DMS53 treated with DMSO at 0.1 percent for 48 hours (cell line): Measurements from ENCODE around the gene MLC1.

Experiments
- DNase-seq: peaks from one replicate; lab custom pipeline; 2025; ENCODE audit not compliant: unreplicated experiment; lab: John Stamatoyannopoulos, UW

MLC1 gene

GRCh38 chr22:50085211-50085972 is at the start of gene MLC1:
MLC1 (minus strand) TSS chr22:50085426; CDS start chr22:50084902, 524 bp downstream.
- no peak for DNase-seq

DNA sequence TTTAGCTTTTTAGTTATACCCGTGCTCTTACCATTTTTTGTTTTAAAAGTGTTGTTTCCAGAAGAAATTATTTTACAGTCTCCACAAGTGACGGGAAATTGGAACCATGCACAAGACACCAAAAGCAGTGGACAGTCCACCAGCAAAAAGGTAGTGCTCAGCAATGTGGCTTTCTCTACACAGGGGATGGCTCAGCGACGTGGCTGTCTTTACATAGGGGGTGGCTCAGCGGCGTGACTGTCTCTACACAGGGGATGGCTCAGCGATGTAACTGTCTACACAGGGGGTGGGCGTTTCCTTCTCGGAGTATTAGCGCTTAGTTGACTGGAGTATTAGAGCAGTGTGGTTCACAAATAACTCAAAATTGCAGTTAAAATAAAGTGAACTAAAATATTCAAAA is 49.3 kb upstream of the MLC1 start:
- DNase-seq = no peak

DNA sequence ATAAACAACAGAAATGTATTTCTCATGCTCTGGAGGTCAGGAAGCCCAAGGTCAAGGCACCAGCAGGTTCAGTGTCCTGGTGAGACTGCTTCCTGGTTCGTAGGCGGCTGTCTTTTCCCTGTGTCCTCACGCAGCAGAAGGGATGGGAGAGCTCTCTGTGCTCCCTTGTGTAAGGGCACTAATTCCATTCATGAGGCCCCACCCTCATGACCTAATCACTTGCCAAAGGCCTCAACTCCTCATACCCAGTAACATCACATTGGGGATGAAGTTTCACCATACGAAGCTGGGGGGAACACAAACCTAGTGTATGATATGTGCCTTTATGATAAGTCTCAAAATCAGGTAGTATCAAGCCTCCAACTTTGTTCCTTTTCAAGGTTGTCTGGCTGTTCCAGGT is 46.7 kb upstream of the MLC1 start:
- no peak for DNase-seq

DNA sequence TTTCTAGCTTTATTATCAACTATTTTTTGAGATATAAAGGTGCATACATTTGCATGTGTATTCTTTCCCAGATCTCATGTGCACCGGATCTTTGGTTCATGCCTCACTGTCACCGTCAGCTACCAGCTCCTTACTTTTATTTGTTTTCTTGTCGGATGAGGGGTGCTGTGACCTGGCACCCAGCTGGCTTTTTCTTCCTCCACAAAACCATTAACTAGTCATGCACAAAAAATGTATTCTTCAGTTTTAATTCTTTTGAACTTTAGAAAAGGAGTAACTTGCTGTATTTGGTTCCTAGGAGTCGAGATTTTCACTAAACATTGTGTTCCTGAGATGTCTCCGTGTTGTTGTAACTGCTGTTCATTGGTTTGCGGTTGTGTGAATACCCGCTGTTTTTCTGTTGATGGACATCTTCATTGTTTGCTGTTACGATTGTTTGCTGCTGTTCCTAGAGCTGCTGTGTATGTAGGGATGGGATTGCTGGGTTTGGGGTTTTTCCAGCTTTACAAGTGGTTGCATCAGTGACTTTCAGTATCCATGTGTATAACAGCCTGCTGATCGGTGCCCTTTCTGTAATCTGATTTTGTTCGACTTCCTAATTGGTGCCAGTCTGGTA is 44.0 kb upstream of the MLC1 start:
- DNase-seq = no peak

DNA sequence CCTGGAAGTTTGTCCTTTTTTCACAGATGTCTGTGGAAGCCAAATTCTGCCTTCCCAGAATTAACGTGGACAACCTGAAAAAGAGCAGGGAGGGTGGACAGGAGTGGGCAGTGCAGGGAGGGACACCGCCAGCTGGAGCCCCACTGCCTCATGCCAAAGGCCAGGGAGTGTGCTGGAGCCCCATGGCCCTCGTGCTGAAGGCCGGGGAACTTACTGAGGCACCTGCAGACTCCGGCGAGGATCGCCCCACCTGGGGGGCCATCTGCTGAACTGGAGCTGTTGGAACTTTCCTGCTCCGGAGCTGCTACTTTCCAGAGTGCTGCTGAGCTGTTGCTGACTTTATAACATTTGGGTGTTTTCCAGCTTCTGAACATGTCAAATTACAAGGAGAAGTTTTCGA is 39.8 kb upstream of the MLC1 start:
- no peak for DNase-seq

DNA sequence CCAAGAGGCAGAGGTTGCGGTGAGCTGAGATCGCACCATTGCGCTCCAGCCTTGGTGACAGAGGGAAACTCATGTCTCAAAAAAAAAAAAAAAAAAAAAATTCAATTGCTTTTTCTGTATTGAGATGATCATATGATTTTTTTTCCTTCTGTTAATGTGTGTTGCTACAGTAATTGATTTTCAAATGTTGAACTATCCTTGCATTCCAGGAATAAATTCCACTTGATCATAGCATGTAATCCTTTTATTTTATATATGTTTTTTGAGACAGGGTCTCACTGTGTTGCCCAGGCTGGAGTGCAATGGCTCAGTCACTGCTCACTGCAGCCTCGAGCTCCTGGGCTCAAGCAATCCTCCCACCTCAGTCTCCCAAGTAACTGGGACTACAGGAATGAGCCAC is 37.9 kb upstream of the MLC1 start:
- DNase-seq = no peak

DNA sequence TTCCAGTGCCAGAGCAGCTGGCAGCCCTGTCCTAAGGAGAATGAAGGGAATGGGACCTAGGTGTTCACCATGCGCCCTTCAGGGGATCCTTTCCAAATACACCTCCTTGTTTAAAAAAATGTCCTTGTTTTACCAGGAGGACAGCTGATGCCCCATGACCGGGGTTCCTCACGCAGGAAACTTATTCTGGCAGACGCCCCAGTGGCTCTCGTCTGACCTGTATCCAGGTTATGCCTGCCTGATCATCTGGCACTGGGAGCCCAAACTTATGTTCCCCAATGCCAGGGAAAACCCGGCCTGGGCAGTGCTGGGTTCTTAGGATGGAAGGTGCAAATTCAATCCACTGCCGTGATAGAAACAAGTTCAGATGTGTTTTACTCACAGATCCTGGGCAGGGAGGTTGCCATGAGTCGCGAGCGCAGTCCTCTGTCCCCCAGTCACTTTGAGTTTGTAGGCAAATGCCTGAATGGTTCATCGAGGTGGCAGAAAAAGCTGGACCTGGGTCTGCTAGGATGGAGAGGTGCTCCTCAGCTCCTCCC is 36.0 kb upstream of the MLC1 start:
- DNase-seq = no peak

- DNase-seq = no peak
Observed at GRCh38 chr22:50119768-50120251, 34.6 kb upstream of the MLC1 start.

DNA sequence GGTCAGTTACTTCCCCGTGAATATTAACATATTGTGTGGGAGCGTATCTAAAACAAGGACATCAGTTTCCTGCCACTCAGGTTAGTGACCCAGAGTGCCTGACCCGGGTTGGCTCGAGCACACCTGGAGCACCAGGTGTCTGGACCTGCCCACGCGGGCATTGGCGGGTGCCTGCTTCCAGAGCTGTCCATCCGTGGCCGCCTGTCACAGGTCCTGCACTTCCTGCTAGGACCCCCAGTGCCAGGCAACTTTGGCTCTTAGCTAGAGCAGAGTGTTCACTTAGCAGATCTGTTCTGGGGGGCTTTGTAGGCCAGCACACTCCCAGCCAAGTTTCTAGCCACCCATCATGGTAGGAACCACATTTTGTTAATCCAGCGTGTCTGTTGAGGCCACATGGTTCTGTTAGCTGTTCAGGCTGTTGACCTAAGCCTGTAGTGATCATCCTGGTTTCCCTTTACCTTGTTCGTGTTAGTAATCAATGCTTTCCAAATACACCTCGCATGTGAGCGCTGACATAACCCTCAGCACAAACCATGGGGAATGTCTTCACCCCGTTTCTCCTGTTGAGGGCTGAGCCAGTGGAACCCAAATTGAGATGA is 34.0 kb upstream of the MLC1 start:
- DNase-seq = no peak

DNA sequence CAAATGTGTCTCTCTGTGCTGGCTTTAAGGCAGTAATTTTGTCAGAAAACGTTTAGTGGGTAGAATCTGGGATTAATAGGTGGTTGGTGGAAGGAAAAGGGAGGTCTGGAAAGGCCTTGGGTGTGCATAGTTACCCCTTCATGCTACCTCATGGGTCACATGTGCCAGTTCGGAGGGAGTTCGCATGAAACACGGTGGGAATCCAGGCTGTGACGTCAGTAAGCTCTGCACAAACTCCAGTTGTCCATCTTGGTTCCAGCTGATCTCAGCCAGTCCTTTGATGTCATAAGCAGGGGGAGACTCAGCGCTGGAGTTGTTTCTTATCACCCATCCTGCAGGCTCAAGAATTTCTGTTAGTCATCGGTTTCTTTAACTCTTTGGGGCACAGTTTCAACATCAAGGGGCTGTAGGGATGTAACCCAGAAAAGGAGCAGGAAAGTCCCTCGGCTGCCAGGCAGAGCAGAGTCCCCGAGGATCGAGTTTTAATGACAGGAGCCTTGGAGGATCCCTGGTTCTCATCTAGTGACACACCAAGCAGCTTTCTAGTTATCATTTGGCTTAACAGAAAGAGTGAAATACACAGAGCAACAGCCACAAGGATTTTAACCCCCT is 33.4 kb upstream of the MLC1 start:
- DNase-seq = no peak

DNA sequence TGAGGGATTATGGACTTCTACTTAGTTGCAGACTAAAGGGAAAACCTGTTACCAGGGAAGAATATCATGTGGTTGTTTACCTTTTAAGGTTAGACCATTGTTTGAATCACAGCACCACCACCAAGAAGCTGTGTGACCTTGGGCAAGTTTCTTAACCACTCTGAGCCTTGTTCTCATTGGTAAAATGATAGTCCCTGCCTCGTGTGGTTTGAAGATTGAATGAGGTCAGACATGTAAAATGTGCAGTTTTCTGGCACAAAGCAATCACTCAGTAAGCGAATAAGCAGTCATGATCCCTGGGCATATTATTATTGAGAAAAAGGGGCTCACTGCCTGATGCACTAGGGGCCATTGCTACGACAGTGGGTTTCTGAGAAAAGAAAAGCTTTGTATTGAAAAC is 32.9 kb upstream of the MLC1 start:
- no peak for DNase-seq

- DNase-seq = no peak
Observed at GRCh38 chr22:50117168-50117762, 32.0 kb upstream of the MLC1 start.

GRCh38 chr22:50115693-50116092 is 30.5 kb upstream of the MLC1 start:
- no peak for DNase-seq

GRCh38 chr22:50114221-50115021 is 29.2 kb upstream of the MLC1 start:
- DNase-seq = no peak

DNA sequence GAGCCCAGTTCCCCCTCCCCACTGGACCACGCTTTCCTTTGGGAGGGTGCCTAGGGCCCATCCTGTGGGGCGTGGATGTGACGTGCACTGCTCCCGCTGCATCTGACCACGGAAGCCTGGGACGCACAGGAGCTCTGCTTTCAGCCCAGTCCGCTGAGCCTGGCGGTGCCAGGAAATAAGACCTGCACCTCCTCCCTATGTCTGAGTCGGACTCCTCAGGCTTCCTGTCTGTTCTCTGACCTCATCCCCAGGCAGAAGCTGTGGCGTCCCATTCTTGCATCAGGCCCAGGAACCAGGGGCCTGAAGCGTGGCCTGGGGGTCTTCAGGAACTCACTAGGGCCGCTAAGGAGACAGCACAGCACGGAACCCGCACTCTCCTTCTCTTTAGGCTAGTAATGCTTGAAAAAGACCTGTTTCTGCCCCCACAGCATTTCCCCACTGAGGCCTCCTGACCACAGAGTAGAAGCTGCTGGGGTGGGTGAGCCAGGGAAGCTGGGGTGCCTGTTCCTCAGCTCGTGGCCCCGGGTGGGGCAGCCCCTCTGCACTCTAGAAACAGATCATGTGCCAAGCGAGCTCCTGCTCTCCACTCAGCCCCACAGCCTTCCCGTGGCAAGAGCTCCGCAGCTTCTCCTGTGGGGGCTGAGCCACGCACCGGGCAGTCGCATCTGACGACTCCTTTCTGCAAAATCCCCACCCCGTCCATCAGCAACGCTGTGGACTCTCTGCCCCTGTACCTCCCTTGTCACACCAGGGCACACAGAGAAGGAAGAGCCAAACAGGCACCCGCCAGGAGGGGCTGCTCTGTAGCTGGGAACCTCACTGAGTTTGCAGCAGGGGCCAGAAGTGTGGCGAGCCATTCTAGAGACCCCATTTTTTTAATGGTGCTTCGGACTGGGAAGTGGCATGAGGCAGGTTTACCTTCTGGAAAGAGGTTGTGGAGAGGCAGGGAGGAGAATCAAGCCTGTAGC is 27.2 kb upstream of the MLC1 start:
- no peak for DNase-seq

DNA sequence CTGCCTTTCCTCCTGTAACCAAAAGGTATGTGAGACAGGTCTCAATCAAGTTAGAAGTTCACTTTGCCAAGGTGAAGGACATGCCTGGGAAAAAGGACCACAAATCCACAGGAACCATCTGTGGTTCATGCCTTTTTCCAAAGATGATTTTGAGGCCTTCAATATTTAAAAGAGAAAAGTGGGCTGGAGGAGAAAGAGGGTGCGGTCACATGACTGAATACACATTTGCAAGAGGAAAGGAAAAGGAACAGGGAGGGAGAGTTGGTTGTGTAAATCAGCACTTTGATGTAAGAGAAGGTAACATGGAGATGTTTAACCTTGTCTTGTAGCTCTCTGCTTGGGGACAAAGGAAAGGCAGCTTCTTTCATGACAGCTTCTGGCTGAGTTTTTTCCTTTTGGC is 25.8 kb upstream of the MLC1 start:
- no peak for DNase-seq

GRCh38 chr22:50107529-50107928 is 22.3 kb upstream of the MLC1 start:
- no peak for DNase-seq

GRCh38 chr22:50105208-50106100 is 20.2 kb upstream of the MLC1 start:
- no peak for DNase-seq
